K562 (cell line): ENCODE measurements around the gene AGPAT4. TPM values are rescaled to one million over a fixed set of nuclear protein-coding genes. Genes with fewer than 3 reads are reported as not detected.

Experiments used
- ATAC-seq: fragments of 200-7000 bp; cut with Tn5 transposase; 3 replicates; pipeline ENCODE4 v1.9.1; 2020; ENCODE audit warnings: moderate library complexity
- BruUV-seq: library from RNA; stranded (reverse); fragments of 400-500 nt; replicated peaks from 2 replicates; lab custom pipeline; 2021; lab: Mats Ljungman, UMichigan
- CTCF ChIA-PET: fragments of 300-600 bp; formaldehyde crosslinking; extraction: SDS; loops from one replicate; lab custom pipeline; 2021; ENCODE audit warnings: low intra/inter-chr PET ratio; lab: Yijun Ruan, JAX
- POLR2A ChIA-PET: fragments of 300-600, 350-650 bp; sonication (Branson Sonifier 250); formaldehyde crosslinking; extraction: SDS; loops from one replicate; lab custom pipeline; 2021; ENCODE audit warnings: antibody characterized with exemption, inconsistent platforms; lab: Yijun Ruan, JAX
- DNase-seq, 4 experiments: peaks; one replicate each; pipeline versions ENCODE4 v3.0.0 to v3.0.0-alpha.2; 2011 to 2018; ENCODE audit warnings: low spot score in 3 of 4, mixed read lengths in 3 of 4; ENCODE audit errors: extremely low read depth in 1 of 4
- FAIRE-seq: peaks from 2 replicates; lab custom pipeline; 2011; peaks lifted over from hg19 to GRCh38; lab: Jason Lieb, UNC
- H2AFZ ChIP-seq: 2 replicates; pipeline ENCODE4 v1.6.0; 2011; ENCODE audit warnings: low read depth, low read length, control low read depth, inconsistent platforms
- H3K27ac ChIP-seq: fragments of 200-600 bp; 3 replicates; pipeline ENCODE4 v1.8.0; 2011; ENCODE audit warnings: low read depth, mild to moderate bottlenecking, control low read depth, inconsistent platforms, low read length, moderate library complexity, mixed read lengths; ENCODE audit errors: extremely low read depth
- H3K27me3 ChIP-seq, 2 experiments: fragments of 300-600 bp in 1 of 2; 2 replicates in 1 of 2; 3 replicates in 1 of 2; pipeline versions ENCODE4 v1.6.0 to v1.8.0; 2011; ENCODE audit warnings: inconsistent platforms in 2 of 2, low read length in 2 of 2, mild to moderate bottlenecking in 1 of 2, mixed read lengths in 1 of 2, moderate library complexity in 1 of 2; ENCODE audit not compliant: control insufficient read depth in 2 of 2, insufficient read depth in 2 of 2
- H3K36me3 ChIP-seq: fragments of 300-600 bp; 3 replicates; pipeline ENCODE4 v1.8.0; 2011; ENCODE audit warnings: mild to moderate bottlenecking, low read length, inconsistent platforms; ENCODE audit not compliant: control insufficient read depth, insufficient read depth
- H3K4me1 ChIP-seq, 2 experiments: fragments of 200-600 bp in 1 of 2; replicated peaks in 1 of 2; 2 replicates in 1 of 2; 3 replicates in 1 of 2; pipeline versions ENCODE4 v1.5.1 to v1.8.0; 2011; ENCODE audit warnings: inconsistent platforms in 2 of 2, low read length in 2 of 2, mild to moderate bottlenecking in 1 of 2, mixed read lengths in 1 of 2, moderate library complexity in 1 of 2; ENCODE audit not compliant: control insufficient read depth in 2 of 2, insufficient read depth in 2 of 2
- H3K4me2 ChIP-seq: 2 replicates; pipeline ENCODE4 v1.6.1; 2011; ENCODE audit warnings: low read length, control low read depth, inconsistent platforms, mixed read lengths; ENCODE audit not compliant: insufficient read depth
- H3K4me3 ChIP-seq: fragments of 200-600 bp; sonication (generic), shearing (Covaris generic); 2 replicates; pipeline ENCODE4 v1.5.1; 2016; ENCODE audit warnings: control low read depth, inconsistent platforms
- H3K79me2 ChIP-seq: fragments of 200-600 bp; 3 replicates; pipeline ENCODE4 v1.8.0; 2011; ENCODE audit warnings: low read length, inconsistent platforms; ENCODE audit not compliant: control insufficient read depth, insufficient read depth
- H3K9ac ChIP-seq, 2 experiments: 2 replicates each; pipeline versions ENCODE4 v1.6.0 to v1.6.1; 2011; ENCODE audit warnings: low read depth in 2 of 2, low read length in 2 of 2, control low read depth in 1 of 2, inconsistent platforms in 1 of 2, mild to moderate bottlenecking in 1 of 2, mixed read lengths in 1 of 2; ENCODE audit not compliant: insufficient read depth in 1 of 2
- H3K9me1 ChIP-seq: one replicate; pipeline ENCODE4 v1.6.0; 2011; ENCODE audit warnings: inconsistent platforms, mild to moderate bottlenecking, low read length, moderate library complexity; ENCODE audit not compliant: control insufficient read depth, insufficient read depth
- H3K9me3 ChIP-seq: replicated peaks from 2 replicates; pipeline ENCODE4 v1.5.1; 2011; ENCODE audit warnings: low read depth, low read length, inconsistent platforms; ENCODE audit not compliant: control insufficient read depth, insufficient read depth
- H4K20me1 ChIP-seq: replicated peaks from 2 replicates; pipeline ENCODE4 v1.6.1; 2011; ENCODE audit warnings: low read length, inconsistent platforms, mixed read lengths; ENCODE audit not compliant: control insufficient read depth, insufficient read depth
- ARID1B ChIP-seq: fragments of 450-650 bp; IDR thresholded peaks from 2 replicates; pipeline ENCODE4 v1.6.1; 2016; ENCODE audit warnings: antibody characterized with exemption, mild to moderate bottlenecking, inconsistent platforms
- BRD9 ChIP-seq: fragments of 450-650 bp; IDR thresholded peaks from 2 replicates; pipeline ENCODE4 v1.6.1; 2018; ENCODE audit warnings: low read depth; ENCODE audit not compliant: partially characterized antibody
- KDM1A ChIP-seq, 2 experiments: fragments of 450-650 bp; IDR thresholded peaks; 2 replicates each; pipeline ENCODE4 v1.6.1; 2016; ENCODE audit warnings: mild to moderate bottlenecking in 2 of 2
- SMARCE1 ChIP-seq: fragments of 450-650 bp; IDR thresholded peaks from 2 replicates; pipeline ENCODE4 v1.7.1; 2016; ENCODE audit warnings: mild to moderate bottlenecking
- ZFP36 ChIP-seq: fragments of 150-350 bp; IDR thresholded peaks from 2 replicates; pipeline ENCODE4 v1.6.1; 2018; ENCODE audit warnings: low read length, low read depth; ENCODE audit not compliant: partially characterized antibody
- WGBS: fragments of 100-300 bp; shearing (Covaris generic); methylation state at CpG from one replicate; pipeline ENCODE4 v1.1.6; 2016; ENCODE audit warnings: low coverage, mixed read lengths; ENCODE audit not compliant: insufficient coverage; ENCODE audit errors: missing lambda C conversion rate; 5-methylcytosine and 5-hydroxymethylcytosine counted together
- in situ Hi-C: fragments of 300-500 bp; cut with MboI; formaldehyde crosslinking; loops from 4 replicates; pipeline ENCODE4 v1.15.0; 2018; ENCODE audit warnings: inconsistent platforms, mixed read lengths
- intact Hi-C: fragments of 100-400 bp; cut with micrococcal nuclease; formaldehyde crosslinking; loops from 2 replicates; pipeline ENCODE4 v1.14.2; 2022
- polyA plus RNA-seq, 8 experiments: library from polyadenylated mRNA; depleted of rRNA in 4 of 8; stranded (reverse) in 5 of 8; unstranded in 3 of 8; fragments of >200 nt; fragmentation: Nextera tagmentation in 2 of 8; fragmentation: Illumina TruSeq in 1 of 8; extraction: Ambion mirVana in 2 of 8; extraction: Trizol in 1 of 8; gene quantifications; 2 replicates each; pipeline versions ENCODE4 v1.2.1 to v1.2.3, GENCODE V29; 2011 to 2014; ENCODE audit warnings: inconsistent platforms in 1 of 8, missing spikeins in 1 of 8
- total RNA-seq, 7 experiments: library from RNA; depleted of rRNA in 6 of 7; stranded (reverse); fragments of >200 nt in 6 of 7; fragmentation: Illumina TruSeq in 2 of 7; extraction: Trizol in 2 of 7; gene quantifications; 2 replicates each; pipeline versions ENCODE4 v1.2.1 to v1.2.3, GENCODE V29; 2011 to 2021; ENCODE audit warnings: low replicate concordance in 1 of 7
- TF ChIP-seq, protein P1 (sequence below): fragments of 450-650 bp; IDR thresholded peaks from 2 replicates; pipeline ENCODE4 v1.6.1; 2018; ENCODE audit warnings: mild to moderate bottlenecking, low read depth; ENCODE audit not compliant: partially characterized antibody
- TF ChIP-seq, protein P2 (sequence below): fragments of 450-650 bp; IDR thresholded peaks from 2 replicates; pipeline ENCODE4 v1.6.1; 2016

The AGPAT4 gene
- total and polyA plus RNA-seq, 9 of the 15 experiments (the other 6 are each of a cell fraction or from before 2014, with no cell fraction given): 2.2 to 15.0 (median 5.7) TPM

DNA sequence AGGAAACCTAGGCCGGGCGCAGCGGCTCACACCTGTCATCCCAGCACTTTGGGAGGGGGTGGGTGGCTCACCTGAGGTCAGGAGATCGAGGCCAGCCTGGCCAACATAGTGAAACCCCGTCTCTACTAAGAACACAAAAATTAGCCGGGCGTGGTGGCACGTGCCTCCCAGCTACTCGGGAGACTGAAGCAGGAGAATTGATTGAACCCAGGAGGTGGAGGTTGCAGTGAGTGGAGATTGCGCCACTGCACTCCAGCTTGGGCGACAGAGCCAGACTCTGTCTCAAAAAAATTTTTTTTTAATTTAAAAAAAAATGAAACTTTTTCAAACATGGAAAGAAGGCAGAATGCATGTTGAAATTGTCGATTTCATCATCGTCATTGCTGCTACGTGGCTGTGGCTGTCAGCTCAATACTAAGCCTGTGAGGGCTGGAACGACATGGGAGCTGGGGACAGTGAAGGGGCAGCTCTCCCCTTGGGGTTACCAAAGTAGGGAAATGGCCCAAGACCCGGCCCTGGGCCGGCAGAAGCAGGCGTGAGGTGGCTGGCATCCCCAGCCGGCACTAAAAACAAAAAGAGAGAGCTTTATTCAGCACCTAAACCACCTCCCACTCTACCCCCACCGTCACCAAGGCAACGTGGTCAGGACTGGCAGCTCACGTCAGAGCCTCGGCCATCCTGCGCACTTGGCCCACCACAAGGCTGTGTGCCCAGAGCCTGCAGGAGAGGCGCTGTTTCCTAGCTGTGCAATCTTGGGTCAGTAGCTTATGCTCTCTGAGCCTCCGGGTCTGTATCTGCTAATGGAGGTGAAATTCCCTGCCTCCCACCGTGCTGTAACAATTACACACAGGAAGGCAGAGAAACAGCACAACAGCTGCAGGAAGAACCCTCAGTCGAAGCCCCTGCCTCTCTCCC lies 30.8 kb downstream of the AGPAT4 start:
- in situ Hi-C loops: loop anchor here (5.0 kb wide), 1 partner anchor 256 kb away; no protein-coding TSS in a partner anchor
- H3K36me3 ChIP-seq: no peaks in the 10 kb centered on the region; the same call in 2 of the 3 replicates
- no peak for FAIRE-seq
- H2AFZ ChIP-seq: no peak overlapping the region
- DNase-seq: no peak
- no peaks in the 10 kb centered on the region for H4K20me1 ChIP-seq
- ATAC-seq: peak; percentile 42
- H3K9me1 ChIP-seq: no peaks in the 10 kb centered on the region
- BruUV-seq: no TSS peak
- 81% methylated on average over 28 of the region's 28 CpGs for WGBS
- no peak overlapping the region for H3K27ac ChIP-seq
- intact Hi-C loops: no loop called here
- H3K9me3 ChIP-seq: no peaks in the 10 kb centered on the region
- POLR2A ChIA-PET: interaction anchor here (0.6 to 8.0 kb wide), 9 partner anchors 9 to 257 kb away, joined by 3 to 45 read pairs (median 4); partner anchors contain the start of gene MAP3K4
- H3K4me2 ChIP-seq: no peak overlapping the region
- peak overlapping the region in 1 of 2 experiments; percentile 81; a peak in 2 of 4 replicates for H3K9ac ChIP-seq
- H3K27me3 ChIP-seq: no peaks in the 10 kb centered on the region
- H3K4me3 ChIP-seq: no peak overlapping the region
- peaks cover 7 to 20% of the 10 kb centered on the region in 2 experiments; a peak in 4 of 5 replicates for H3K4me1 ChIP-seq
- no peaks in the 10 kb centered on the region for H3K79me2 ChIP-seq
- CTCF ChIA-PET: no interaction called here
- TF ChIP-seq, protein P1, sequence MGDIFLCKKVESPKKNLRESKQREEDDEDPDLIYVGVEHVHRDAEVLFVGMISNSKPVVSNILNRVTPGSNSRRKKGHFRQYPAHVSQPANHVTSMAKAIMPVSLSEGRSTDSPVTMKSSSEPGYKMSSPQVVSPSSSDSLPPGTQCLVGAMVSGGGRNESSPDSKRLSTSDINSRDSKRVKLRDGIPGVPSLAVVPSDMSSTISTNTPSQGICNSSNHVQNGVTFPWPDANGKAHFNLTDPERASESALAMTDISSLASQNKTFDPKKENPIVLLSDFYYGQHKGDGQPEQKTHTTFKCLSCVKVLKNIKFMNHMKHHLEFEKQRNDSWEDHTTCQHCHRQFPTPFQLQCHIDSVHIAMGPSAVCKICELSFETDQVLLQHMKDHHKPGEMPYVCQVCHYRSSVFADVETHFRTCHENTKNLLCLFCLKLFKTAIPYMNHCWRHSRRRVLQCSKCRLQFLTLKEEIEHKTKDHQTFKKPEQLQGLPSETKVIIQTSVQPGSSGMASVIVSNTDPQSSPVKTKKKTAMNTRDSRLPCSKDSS: no peak
- TF ChIP-seq, protein P2, sequence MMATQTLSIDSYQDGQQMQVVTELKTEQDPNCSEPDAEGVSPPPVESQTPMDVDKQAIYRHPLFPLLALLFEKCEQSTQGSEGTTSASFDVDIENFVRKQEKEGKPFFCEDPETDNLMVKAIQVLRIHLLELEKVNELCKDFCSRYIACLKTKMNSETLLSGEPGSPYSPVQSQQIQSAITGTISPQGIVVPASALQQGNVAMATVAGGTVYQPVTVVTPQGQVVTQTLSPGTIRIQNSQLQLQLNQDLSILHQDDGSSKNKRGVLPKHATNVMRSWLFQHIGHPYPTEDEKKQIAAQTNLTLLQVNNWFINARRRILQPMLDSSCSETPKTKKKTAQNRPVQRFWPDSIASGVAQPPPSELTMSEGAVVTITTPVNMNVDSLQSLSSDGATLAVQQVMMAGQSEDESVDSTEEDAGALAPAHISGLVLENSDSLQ: peak; percentile 36; the same call in 1 of the 2 replicates
- TF ChIP-seq BRD9: peak; percentile 97
- no peak for TF ChIP-seq SMARCE1
- TF ChIP-seq ARID1B: no peak
- peak; percentile 66 for TF ChIP-seq ZFP36
- peak; percentile 10 to 40; a peak in 1 of 4 replicates for TF ChIP-seq KDM1A (IDR thresholded peaks at IDR 0.05)
